ENCODE results near the gene SRRM5.

- TF ChIP-seq, protein P1, sequence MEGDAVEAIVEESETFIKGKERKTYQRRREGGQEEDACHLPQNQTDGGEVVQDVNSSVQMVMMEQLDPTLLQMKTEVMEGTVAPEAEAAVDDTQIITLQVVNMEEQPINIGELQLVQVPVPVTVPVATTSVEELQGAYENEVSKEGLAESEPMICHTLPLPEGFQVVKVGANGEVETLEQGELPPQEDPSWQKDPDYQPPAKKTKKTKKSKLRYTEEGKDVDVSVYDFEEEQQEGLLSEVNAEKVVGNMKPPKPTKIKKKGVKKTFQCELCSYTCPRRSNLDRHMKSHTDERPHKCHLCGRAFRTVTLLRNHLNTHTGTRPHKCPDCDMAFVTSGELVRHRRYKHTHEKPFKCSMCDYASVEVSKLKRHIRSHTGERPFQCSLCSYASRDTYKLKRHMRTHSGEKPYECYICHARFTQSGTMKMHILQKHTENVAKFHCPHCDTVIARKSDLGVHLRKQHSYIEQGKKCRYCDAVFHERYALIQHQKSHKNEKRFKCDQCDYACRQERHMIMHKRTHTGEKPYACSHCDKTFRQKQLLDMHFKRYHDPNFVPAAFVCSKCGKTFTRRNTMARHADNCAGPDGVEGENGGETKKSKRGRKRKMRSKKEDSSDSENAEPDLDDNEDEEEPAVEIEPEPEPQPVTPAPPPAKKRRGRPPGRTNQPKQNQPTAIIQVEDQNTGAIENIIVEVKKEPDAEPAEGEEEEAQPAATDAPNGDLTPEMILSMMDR (conservative IDR thresholded peaks at IDR 0.05; ENCODE audit: low read depth, low read length) = no peak
- TF ChIP-seq EZH2 (IDR thresholded peaks at IDR 0.05; ENCODE audit: borderline replicate concordance, low read depth, low read length, poor library complexity, severe bottlenecking) = no peak
Measured at GRCh38 chr19:43643326-43643725, 31.4 kb downstream of the SRRM5 start.
